ENCODE data around the gene MCTP1.
"Not testable (repeated sequence)": the region's sequence is repeated elsewhere in the genome, so short reads cannot be mapped to it uniquely, and the experiment has no call there.

MCTP1 gene

GRCh38 chr5:94853120-94853519 lies 431.8 kb downstream of the MCTP1 start:
- DNase-seq = no peak

DNA sequence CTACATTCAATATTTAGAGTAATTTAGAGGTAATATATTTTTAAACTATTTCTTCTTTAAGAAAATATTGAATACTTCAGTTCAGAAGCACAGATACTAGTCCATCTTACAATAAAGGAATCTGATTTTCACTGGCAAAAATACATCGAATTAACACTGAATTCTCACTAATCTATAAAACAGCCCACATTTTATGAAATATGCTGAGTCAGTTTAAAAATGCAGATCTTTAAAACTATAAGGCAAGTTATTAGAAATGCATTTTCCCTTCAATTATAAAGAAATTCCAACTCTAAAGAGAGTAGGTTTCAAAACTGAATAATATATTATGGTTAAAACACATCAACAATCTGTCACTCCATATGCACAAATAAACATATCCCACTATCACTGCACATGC lies 433.9 kb downstream of the MCTP1 start:
- no peak for DNase-seq

GRCh38 chr5:94849821-94850736 lies 434.8 kb downstream of the MCTP1 start:
- no peak for DNase-seq

DNA sequence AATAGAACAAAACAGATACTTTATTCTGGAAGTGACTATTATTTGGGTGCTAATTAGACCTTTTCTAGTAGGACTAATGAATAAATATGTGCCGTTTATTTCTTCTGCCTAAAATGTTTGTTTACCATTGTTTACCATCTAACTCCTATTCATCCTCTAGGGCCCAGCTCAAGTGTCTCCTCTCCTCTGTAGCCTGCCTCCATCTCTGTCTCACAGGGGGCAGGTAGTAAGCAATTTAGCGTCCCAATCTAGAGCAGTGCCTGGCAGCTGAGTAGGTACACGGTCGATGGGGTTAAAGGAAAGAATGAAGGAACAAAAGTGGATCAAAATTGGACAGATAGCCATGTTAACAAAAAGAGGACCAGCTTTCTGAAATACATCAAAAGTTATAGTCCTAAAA lies 435.6 kb downstream of the MCTP1 start:
- DNase-seq = no peak

- no peak for DNase-seq
Observed at GRCh38 chr5:94847726-94848125, 437.2 kb downstream of the MCTP1 start.

DNA sequence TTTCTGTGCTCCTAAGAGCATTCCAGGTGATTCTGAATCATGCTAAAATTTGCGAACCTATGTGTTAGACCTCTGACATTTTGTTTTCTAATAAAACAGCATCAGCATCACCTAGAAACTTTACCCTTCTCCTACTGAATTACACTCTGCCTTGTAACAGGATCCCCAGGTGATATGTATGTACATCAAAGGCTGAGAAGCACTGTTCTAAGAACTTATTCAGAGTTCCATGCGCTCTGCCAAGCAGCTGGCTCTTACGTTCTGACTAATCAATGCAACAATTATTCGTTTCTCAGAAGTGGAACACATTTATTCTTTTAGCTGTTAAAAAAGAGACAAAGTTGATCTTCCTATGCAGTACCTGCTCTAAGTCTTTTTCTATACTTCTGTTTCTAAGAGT lies 437.9 kb downstream of the MCTP1 start:
- DNase-seq = no peak

- not testable (repeated sequence) for DNase-seq
Observed at GRCh38 chr5:94845696-94846095, 439.2 kb downstream of the MCTP1 start.

DNA sequence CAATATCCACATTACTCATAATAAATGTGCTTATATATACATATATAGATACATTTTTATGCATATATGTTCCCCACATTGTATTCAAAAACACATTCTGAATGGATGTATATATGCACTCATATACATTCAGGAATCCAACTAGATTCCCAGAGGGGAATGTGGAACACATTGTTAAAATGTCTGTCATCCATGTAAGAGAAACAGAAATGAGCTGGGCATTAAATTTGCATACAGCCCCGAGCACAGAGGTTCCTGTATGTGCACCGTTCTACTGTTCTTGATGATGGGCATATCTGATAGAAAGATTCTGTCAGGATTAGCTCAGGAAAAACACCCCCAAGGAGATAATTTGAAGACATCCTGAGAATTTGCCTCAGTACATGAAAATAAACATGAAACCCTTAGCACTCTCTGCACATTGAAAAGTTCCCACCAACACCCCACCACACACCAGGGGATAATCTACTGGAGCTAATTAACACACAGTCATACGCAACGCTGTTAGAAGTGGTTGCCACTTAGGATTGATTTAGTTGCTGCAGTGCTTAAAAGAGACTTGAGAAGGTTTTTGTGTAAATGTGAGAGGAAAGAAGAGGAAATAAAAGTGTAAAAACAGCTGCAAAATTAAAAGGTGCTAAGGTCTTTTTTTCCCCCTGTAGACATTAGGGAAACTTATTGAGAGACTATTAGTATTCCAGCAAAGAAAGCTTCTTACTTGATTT lies 443.1 kb downstream of the MCTP1 start:
- no peak for DNase-seq

GRCh38 chr5:94833851-94834250 lies 451.0 kb downstream of the MCTP1 start:
- no peak for DNase-seq

GRCh38 chr5:94832685-94833084 lies 452.2 kb downstream of the MCTP1 start:
- no peak for DNase-seq

DNA sequence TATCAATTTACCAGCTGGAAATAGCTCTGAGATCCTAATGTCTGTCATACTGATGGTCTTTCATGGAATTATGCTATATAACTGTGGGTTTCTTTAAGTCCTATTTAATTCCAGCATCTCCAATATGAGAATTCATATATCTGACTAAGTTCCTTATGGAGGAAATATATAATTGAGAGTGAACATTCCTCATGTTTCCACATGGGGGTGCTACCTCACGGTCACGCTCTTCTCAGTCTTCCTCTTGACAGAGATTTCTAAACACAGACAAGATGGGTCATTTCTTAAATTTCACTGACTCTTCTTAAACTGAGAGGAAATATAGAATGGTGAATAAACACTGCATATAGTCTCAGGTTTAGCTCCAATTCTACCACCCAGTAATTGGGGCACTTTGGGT lies 454.4 kb downstream of the MCTP1 start:
- DNase-seq = no peak

GRCh38 chr5:94828222-94828621 lies 456.7 kb downstream of the MCTP1 start:
- DNase-seq = not testable (repeated sequence)

- DNase-seq = no peak
Observed at GRCh38 chr5:94820488-94820887, 464.4 kb downstream of the MCTP1 start.

- no peak for DNase-seq
Observed at GRCh38 chr5:94818904-94819303, 466.0 kb downstream of the MCTP1 start.

- DNase-seq = no peak
Observed at GRCh38 chr5:94815313-94816039, 469.4 kb downstream of the MCTP1 start.

- no peak for DNase-seq
Observed at GRCh38 chr5:94812232-94812631, 472.7 kb downstream of the MCTP1 start.

- no peak for DNase-seq
Observed at GRCh38 chr5:94811331-94811730, 473.6 kb downstream of the MCTP1 start.

- no peak for DNase-seq
Observed at GRCh38 chr5:94810877-94811276, 474.0 kb downstream of the MCTP1 start.

DNA sequence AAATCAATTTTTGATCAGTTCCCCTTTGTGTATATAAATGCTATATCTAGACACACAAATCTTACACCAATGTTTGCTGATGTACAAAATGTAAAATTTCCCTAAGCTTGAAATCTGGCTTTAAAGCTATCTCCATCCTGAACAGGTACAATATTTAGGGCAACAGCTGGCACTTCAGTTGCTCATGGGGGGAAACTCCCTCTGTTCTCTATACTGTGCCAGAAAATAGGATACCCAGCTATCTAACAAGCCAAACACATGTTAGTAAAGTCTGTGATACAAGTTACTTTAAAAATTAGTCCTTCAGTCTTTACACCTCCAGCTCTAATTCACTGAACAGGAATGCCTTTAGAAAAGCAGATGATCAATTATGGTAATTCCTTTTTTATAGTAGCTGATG lies 474.6 kb downstream of the MCTP1 start:
- DNase-seq = peak; percentile 37

- DNase-seq = no peak
Observed at GRCh38 chr5:94808497-94808896, 476.4 kb downstream of the MCTP1 start.

DNA sequence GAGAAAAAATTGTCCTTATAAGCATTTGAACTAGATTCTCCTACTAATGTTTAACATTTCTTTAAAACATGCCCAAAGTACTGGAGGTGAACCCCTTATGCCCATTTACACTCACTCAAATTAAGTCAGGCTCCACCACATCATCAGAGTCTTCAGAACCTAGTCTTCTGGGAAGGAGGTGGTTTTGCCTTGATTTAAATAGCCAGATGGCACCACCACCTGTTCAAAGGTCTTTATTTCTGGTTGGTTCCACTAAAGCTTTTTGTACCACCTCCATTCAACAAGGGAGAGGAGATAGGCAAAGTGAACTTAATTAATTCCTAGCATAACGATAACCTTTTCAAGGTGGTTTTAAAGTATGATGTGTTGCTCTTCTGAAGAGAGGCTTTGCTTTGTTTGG lies 476.9 kb downstream of the MCTP1 start:
- DNase-seq = peak; percentile 77

- no peak for DNase-seq
Observed at GRCh38 chr5:94802450-94802849, 482.4 kb downstream of the MCTP1 start.

- DNase-seq = no peak
Observed at GRCh38 chr5:94796586-94796985, 488.3 kb downstream of the MCTP1 start.

DNA sequence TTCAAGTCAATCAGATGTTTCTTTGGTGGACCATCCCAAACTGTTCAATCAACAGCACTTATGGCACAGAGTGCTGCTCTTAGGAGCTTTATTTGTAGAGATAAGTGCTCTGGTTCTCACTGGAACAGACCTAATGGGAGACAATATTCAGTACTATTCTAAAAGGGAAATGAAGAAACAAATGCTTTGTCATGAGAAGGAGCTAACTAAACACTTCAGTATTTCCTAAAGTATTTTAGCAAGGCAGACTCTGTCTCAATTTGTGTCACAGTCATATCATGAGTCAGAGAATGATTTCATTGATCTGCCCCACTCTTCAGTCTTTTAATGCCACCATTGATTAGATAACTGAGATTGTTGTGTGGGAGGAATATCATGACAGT lies 491.1 kb downstream of the MCTP1 start:
- DNase-seq = no peak
